ENCODE results near the gene CXCL1. TPM values are rescaled to one million over a fixed set of nuclear protein-coding genes. Genes with fewer than 3 reads are reported as not detected.

The CXCL1 gene
- 0.86 TPM for total RNA-seq
- long read RNA-seq: 0 reads

- intact Hi-C loops (cut with DNase I): no loop called here
- peak; percentile 75 for DNase-seq (ENCODE audit: low spot score)
Measured at GRCh38 chr4:73869130-73870055, at the start of gene CXCL1. TSS of gene CXCL1 (plus strand) at chr4:73869393. CDS start at chr4:73869471, 78 bp downstream.

GRCh38 chr4:73821325-73821724 is 47.9 kb upstream of the CXCL1 start:
- intact Hi-C loops (cut with DNase I): no loop called here
- DNase-seq (ENCODE audit: low spot score): no peak

- intact Hi-C loops (cut with DNase I): no loop called here
- DNase-seq (ENCODE audit: low spot score): no peak
Measured at GRCh38 chr4:73822389-73822788, 46.8 kb upstream of the CXCL1 start.

- intact Hi-C loops (cut with DNase I): no loop called here
- DNase-seq (ENCODE audit: low spot score): no peak
Measured at GRCh38 chr4:73822812-73823504, 46.2 kb upstream of the CXCL1 start.

GRCh38 chr4:73823760-73824159 is 45.4 kb upstream of the CXCL1 start:
- intact Hi-C loops (cut with DNase I): no loop called here
- DNase-seq (ENCODE audit: low spot score): no peak

GRCh38 chr4:73828956-73829355 is 40.2 kb upstream of the CXCL1 start:
- no peak for DNase-seq (ENCODE audit: low spot score)

GRCh38 chr4:73831569-73831968 is 37.6 kb upstream of the CXCL1 start:
- intact Hi-C loops (cut with DNase I): no loop called here
- no peak for DNase-seq (ENCODE audit: low spot score)

More at GRCh38 chr4:73828956-73829355, 40.2 kb upstream of the CXCL1 start:
- intact Hi-C loops (cut with DNase I): no loop called here

GRCh38 chr4:73832651-73833237 is 36.4 kb upstream of the CXCL1 start:
- intact Hi-C loops (cut with DNase I): no loop called here
- DNase-seq (ENCODE audit: low spot score): no peak

- DNase-seq (ENCODE audit: low spot score): peak; percentile 84
- intact Hi-C loops (cut with DNase I): no loop called here
Measured at GRCh38 chr4:73836373-73837279, 32.6 kb upstream of the CXCL1 start, which contains the start of gene CXCL6. TSS of gene CXCL6 (plus strand) at chr4:73836678. CDS start at chr4:73836751, 73 bp downstream.

- intact Hi-C loops (cut with DNase I): no loop called here
- DNase-seq (ENCODE audit: low spot score): no peak
Measured at GRCh38 chr4:73839071-73839470, 30.1 kb upstream of the CXCL1 start.

GRCh38 chr4:73839715-73840114 is 29.5 kb upstream of the CXCL1 start:
- no peak for DNase-seq (ENCODE audit: low spot score)
- intact Hi-C loops (cut with DNase I): no loop called here

- no peak for DNase-seq (ENCODE audit: low spot score)
- intact Hi-C loops (cut with DNase I): no loop called here
Measured at GRCh38 chr4:73841243-73841925, 27.8 kb upstream of the CXCL1 start.

GRCh38 chr4:73842696-73843095 is 26.5 kb upstream of the CXCL1 start:
- no peak for DNase-seq (ENCODE audit: low spot score)
- intact Hi-C loops (cut with DNase I): no loop called here

GRCh38 chr4:73843369-73843768 is 25.8 kb upstream of the CXCL1 start:
- intact Hi-C loops (cut with DNase I): no loop called here
- DNase-seq (ENCODE audit: low spot score): no peak

GRCh38 chr4:73844345-73844744 is 24.8 kb upstream of the CXCL1 start:
- intact Hi-C loops (cut with DNase I): no loop called here
- no peak for DNase-seq (ENCODE audit: low spot score)

GRCh38 chr4:73844806-73845205 is 24.4 kb upstream of the CXCL1 start:
- no peak for DNase-seq (ENCODE audit: low spot score)
- intact Hi-C loops (cut with DNase I): no loop called here

- no peak for DNase-seq (ENCODE audit: low spot score)
- intact Hi-C loops (cut with DNase I): no loop called here
Measured at GRCh38 chr4:73847526-73848182, 21.5 kb upstream of the CXCL1 start.

GRCh38 chr4:73848183-73848777 is 20.9 kb upstream of the CXCL1 start:
- intact Hi-C loops (cut with DNase I): no loop called here

More at GRCh38 chr4:73848183-73848777, 20.9 kb upstream of the CXCL1 start:
- DNase-seq (ENCODE audit: low spot score): no peak

All from cardiac septum (tissue), 1 donor.